ENCODE measurements around the gene RNF222.

The RNF222 gene

DNA sequence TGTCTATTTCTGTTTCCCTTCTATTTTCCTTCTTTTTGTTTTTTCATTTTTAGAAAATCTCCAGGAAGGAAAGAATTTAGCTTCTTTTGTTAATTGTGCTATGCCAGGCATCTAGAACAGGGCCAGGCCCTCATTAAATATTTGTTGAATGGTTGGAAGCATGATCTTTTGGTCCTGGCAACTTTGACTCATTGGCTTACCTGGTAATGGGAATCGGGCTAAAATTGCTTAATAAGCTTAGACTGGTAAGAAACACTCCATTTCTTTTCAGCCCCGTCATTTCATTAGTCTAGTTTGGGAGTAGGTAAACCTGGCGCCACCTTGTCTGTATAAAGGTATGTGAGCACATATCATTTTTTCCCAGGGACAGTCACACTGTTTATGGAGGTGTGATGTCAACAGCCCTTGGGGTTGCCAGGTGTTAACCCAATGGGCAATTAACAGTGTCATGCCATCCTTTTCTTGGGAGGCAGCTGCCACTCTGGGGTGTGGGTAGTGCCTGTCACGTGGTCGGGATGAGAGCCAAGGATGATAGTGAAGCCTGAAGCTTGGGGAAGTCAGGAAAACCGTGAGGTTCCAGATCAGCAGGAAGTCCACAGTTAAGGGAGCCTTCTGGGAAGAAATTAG, 28.6 kb upstream of the RNF222 start:
- DNase-seq (ENCODE audit: low read depth), result no peak
- TF ChIP-seq, protein P1, sequence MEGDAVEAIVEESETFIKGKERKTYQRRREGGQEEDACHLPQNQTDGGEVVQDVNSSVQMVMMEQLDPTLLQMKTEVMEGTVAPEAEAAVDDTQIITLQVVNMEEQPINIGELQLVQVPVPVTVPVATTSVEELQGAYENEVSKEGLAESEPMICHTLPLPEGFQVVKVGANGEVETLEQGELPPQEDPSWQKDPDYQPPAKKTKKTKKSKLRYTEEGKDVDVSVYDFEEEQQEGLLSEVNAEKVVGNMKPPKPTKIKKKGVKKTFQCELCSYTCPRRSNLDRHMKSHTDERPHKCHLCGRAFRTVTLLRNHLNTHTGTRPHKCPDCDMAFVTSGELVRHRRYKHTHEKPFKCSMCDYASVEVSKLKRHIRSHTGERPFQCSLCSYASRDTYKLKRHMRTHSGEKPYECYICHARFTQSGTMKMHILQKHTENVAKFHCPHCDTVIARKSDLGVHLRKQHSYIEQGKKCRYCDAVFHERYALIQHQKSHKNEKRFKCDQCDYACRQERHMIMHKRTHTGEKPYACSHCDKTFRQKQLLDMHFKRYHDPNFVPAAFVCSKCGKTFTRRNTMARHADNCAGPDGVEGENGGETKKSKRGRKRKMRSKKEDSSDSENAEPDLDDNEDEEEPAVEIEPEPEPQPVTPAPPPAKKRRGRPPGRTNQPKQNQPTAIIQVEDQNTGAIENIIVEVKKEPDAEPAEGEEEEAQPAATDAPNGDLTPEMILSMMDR (conservative IDR thresholded peaks at IDR 0.05; ENCODE audit: low read depth, low read length), result no peak
- H3K4me3 ChIP-seq (ENCODE audit: low read length), result no peak overlapping the region

DNA sequence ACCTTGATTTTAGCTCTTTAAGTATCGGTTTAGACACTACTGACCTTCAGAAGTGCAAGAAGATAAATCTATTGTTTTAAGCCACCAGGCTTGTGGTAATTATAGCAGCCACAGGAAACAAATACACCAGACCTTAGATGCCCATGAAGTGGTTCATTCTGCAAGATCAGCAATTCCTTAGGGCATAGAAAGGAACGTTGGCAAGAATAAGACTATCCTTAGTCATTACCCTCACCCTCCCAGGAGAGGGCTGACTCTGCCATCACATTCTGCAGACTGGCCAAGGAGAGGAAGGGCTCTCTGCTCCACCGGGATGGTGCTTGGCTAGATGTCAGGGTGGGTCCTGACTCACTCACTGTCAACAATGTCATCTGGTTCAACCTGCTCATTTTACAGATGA, 23.9 kb upstream of the RNF222 start:
- DNase-seq (ENCODE audit: low read depth), result no peak
- TF ChIP-seq, protein P1 (conservative IDR thresholded peaks at IDR 0.05; ENCODE audit: low read depth, low read length), result no peak

DNA sequence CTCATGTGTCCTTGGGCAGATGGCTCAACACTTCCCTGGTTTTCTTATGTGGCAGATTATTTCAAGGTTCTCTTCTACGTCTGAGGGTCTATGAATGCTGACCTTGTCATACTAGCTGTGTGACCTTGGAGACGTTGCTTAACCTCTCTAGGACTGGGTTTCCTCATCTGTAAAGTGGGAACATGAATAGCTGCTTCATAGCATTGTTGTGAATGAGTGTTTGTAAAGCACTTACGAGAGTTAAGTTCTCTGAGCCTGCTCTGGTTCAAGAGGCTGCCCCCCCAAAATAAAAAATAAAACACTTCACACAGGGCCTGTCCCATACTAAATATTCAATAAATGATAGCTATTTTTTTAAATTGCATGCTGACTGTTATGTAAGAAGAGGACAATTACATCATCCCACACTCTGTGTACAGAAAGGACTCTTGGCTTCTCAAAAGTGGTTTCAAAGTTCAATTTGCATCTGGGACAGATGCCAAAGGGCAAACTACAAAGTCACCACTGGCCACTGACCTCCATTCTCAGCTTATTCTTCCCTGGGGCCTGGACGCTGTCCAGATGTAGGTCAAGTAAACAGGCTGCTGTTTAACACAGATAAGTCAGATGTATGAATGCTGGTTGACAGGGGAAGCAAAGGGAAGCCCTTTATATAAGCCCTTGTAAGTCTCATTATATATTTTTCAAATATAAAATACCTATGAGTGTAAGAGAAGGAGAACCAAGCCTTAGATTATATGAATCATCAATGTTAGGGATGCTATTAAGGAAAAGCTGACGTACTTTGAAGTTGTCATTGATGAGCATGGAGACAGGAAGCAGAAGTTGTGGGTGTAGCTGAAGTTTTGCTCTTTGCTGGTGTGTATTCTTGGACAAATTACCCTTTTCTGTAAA, 22.7 kb upstream of the RNF222 start:
- TF ChIP-seq, protein P1 (conservative IDR thresholded peaks at IDR 0.05; ENCODE audit: low read depth, low read length), result no peak
- H3K4me3 ChIP-seq (ENCODE audit: low read length), result no peak overlapping the region
- no peak for DNase-seq (ENCODE audit: low read depth)

More for the DNA sequence above, 23.9 kb upstream of the RNF222 start:
- H3K4me3 ChIP-seq (ENCODE audit: low read length), result no peak overlapping the region

DNA sequence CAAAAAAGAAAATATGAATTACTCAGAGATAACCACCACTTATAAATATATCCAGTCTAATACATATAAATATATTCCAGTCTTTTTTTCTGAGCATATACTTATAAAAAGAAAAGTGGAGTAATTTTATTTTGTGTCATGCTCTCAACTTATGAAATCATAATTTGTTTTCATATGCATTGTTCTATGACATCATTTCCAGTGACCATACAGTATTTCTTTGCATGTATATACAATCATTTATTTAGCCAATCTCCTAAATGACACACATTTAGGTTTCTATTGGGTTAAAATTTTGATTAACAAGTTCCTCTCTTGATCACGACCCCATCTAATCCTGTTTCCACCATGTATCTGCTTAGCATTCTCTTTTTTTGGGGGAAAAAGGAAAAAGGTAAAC, 21.7 kb upstream of the RNF222 start:
- H3K4me3 ChIP-seq (ENCODE audit: low read length), result no peak overlapping the region
- no peak for DNase-seq (ENCODE audit: low read depth)
- TF ChIP-seq, protein P1 (conservative IDR thresholded peaks at IDR 0.05; ENCODE audit: low read depth, low read length), result no peak

DNA sequence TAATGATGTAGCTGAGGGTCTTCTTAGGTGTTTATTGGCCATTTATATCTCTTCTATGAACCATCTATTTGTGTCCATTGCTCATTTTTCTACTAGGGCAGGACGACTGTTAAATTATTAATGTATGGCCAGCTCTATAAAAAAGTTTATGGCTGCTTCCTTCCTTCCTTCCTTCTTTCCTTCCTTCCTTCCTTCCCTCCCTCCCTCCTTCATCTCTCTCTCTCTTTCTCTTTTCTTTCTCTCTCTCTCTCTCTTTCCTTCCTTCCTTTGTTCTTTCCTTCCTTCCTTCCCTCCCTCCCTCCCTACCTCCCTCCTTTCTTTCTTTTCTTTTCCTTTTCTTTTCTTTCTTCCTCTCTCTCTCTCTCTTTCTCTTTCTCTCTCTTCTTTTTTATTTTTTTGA, 20.8 kb upstream of the RNF222 start:
- DNase-seq (ENCODE audit: low read depth), result no peak
- no peak overlapping the region for H3K4me3 ChIP-seq (ENCODE audit: low read length)
- TF ChIP-seq, protein P1 (conservative IDR thresholded peaks at IDR 0.05; ENCODE audit: low read depth, low read length), result no peak

DNA sequence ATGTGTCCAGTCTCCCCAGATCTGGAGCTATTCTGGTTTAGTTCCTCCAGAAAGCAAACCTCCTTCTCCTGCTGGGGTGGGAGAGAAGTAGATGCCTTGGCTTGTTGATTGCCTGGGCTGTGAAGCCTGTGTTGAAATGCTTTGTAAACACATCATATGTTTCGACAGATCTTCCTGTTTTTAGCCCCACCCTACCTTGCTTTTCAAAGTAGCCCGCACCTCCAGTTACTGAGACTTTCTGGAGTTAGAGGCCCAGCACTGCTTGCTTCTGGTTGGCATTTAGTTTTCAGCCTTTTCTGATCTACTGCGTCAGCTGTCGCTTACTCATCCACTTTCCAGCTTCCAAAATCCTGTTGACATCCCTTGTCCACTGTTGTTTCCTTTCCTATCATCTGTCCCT, 20.2 kb upstream of the RNF222 start:
- no peak overlapping the region for H3K4me3 ChIP-seq (ENCODE audit: low read length)
- DNase-seq (ENCODE audit: low read depth), result no peak
- TF ChIP-seq, protein P1 (conservative IDR thresholded peaks at IDR 0.05; ENCODE audit: low read depth, low read length), result no peak

DNA sequence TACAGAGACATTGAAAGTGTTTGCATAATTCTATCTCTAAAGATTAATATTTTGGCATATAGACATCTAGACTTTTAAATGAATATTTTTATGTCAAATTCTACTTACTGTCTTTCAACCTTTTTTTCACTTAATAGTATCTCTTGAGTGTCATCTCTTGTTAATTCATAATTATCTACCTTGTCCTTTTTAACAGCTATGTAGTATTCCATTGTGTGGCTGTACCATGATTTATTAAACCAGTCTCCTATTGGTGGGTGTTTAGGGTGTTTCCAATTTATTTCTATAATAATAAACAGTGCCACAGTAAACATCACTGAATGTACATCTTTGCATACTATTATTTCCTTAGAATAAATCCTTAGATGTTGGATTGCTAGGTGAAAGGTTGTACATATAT, 16.3 kb upstream of the RNF222 start:
- DNase-seq (ENCODE audit: low read depth), result no peak
- H3K4me3 ChIP-seq (ENCODE audit: low read length), result no peak overlapping the region
- TF ChIP-seq, protein P1 (conservative IDR thresholded peaks at IDR 0.05; ENCODE audit: low read depth, low read length), result no peak
